NCI-H345 (cell line): ENCODE results near the gene KCNIP3.
"Not testable (repeated sequence)": the region's sequence is repeated elsewhere in the genome, so short reads cannot be mapped to it uniquely, and the experiment has no call there.

ENCODE experiments used
- DNase-seq: peaks from one replicate; lab custom pipeline; 2025; lab: John Stamatoyannopoulos, UW

Gene KCNIP3

DNA sequence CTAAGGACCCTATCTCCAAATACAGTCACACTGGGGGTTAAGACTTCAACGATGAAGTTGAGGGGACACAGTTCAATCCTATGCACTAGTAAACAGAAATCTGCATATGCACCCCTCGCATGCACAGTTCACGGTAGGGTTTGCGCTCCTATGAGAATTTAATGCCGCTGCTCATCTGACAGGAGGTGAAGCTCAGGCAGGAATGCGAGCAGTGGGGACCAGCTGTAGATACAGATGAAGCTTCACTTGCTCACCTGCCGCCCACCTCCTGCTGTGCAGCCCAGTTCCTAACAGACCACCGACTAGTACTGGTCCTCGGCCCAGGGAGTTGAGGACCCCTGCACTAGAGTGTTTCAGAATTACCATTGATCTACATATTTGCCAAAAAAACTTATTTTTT lies 65.3 kb downstream of the KCNIP3 start:
- no peak for DNase-seq

DNA sequence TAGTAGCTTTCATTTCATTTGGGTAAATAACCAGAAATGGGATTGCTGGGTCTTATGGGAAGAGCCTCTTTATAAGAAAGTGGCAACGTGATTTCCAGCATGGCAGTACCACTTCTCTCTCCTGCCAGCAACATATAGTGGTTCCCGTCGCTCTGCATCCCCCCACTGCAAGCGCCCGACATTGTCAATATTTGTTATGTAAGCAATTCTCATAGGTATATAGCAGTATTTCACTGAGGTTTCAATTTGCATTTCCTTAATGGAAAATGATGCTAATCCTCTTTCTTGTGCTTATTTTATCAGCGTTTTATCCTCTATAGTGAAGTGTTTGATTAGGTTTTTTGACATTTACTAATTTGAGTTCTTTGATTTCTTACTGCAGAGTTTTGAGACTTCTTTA lies 69.4 kb downstream of the KCNIP3 start:
- no peak for DNase-seq

DNA sequence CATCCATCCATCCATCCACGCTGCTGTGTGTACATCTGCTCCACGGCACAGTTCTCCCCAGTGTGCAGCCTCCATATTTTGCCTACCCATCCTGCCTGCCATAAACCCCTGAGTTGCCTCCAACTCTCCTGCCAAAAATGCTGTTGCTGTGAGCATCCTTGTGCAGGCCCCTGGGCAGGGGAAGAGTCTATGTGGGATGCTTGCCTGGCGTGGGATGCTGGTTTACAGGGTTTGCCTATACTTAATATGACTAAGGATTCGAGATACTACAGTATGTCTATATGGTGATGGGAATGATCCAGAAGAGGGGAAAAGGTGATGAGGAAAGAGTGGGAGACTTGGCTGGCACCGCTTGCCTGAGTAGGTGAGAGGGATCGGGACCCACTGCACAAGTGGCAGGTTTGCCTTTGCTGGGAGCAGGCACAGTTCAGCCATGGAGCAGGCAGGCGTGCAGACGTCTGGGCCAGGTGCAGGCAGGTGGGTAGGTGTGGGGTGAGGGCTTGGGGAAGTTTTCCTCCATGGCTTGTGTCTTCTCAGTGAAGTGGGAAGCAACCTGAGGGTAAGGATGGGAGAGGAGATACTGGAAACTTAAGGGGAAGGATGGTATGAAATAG lies 75.2 kb downstream of the KCNIP3 start:
- DNase-seq: no peak

DNA sequence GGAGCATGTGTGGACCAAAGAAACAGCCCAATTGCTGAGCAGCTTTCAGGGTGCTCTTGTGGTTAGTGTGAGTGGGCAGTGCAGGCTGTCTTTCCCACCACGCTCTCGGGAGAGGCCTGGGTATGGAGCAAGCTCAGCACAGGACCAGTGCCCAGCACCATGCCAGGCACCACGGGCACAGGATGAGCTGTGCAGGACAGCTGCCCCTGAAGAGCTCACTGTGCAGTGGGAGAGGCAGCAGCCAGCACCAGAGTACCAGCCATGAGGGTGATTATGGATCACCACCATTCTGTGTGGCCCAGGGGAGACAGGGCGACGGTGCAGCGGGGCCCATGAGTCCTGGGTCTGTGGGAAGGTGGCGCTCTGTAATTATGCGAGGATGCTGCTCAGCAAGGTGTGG lies 75.7 kb downstream of the KCNIP3 start:
- DNase-seq: no peak

DNA sequence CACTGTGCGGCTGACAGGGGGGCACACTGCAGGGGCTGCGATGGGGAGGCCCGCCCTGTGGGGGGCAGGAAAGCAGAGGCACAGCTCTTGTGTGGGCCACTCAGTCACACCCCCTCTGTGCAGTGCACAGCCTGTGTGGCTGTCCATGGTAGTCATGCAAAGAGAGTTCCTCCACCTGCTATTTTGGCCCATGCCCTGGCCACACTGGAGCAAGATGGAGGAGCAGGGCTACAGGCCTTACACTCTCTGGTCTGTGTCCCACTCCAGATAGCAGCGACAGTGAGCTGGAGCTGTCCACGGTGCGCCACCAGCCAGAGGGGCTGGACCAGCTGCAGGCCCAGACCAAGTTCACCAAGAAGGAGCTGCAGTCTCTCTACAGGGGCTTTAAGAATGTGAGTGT lies 76.9 kb downstream of the KCNIP3 start:
- DNase-seq: no peak

DNA sequence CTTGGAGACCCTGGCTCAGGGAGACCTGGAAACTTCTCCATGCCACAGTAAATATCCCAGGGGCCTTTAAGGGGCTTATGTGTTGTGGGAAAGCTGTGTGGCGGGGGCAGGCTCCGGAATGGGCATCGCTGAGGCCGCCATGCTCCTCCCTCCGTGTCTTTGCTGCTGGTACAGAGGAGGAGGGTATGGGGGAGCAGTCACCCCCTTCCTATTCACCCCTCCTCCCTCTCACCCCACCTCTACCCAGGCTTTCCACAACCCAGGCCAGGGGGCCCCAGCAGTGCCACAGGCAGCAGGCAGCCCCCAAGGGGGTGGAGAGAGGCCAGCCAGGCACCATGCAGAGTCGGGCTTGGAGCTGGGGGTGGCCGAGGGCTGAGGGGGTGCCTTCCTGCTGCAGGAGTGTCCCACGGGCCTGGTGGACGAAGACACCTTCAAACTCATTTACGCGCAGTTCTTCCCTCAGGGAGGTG lies 77.3 kb downstream of the KCNIP3 start:
- no peak for DNase-seq

DNA sequence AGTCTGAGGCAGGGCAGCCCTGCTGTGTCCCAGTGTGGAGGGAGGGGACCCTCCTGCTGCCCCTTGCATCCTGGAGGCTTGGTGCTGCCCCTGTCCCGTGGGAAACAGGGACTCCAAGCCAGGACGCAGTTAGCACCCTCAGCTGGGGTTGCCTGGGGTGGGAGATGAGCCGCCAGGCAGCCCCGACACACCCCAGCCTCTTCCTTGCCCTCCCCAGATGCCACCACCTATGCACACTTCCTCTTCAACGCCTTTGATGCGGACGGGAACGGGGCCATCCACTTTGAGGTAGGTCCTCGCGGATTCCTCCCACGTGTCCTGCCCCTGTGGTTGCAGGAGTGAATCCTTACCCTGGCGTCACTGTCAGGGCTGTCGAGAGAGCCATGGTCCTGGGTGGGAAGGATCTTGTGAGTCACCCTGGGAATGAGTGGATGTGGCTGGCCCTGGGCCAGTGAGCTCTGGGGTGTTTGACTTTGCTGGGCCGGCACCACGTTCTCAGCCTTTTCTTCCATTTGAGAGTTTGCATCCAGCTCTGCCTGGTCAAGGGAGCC lies 77.8 kb downstream of the KCNIP3 start:
- no peak for DNase-seq

DNA sequence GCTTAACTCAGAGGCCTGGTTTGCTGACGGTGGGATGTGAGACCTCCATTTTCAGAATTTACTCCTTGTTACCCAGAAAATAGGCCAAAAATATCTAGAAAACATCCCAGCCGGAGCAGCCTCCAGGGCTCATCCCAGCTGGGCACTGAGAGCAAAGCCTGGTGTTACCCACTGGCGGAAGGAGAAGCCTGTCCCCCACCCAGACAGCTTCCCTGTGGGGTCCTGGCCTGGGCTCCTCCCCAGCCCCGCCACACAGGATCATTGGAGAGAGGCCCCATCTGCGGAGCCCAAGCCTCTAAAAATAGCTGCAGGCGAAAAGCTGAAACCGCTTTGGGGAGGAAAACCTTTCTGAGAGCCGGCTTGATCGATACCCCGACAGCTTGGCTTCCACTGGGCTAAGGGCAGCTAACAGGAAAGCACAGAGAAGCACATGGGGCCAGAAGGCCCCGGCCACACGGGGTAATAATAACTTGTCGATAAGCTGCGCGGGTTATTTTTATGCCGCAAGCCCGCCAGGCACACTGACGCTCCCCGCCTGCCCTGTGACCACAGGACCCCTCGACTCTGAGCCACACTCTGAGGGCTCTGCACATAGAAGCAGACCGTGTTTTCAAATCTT lies 78.5 kb downstream of the KCNIP3 start:
- no peak for DNase-seq

DNA sequence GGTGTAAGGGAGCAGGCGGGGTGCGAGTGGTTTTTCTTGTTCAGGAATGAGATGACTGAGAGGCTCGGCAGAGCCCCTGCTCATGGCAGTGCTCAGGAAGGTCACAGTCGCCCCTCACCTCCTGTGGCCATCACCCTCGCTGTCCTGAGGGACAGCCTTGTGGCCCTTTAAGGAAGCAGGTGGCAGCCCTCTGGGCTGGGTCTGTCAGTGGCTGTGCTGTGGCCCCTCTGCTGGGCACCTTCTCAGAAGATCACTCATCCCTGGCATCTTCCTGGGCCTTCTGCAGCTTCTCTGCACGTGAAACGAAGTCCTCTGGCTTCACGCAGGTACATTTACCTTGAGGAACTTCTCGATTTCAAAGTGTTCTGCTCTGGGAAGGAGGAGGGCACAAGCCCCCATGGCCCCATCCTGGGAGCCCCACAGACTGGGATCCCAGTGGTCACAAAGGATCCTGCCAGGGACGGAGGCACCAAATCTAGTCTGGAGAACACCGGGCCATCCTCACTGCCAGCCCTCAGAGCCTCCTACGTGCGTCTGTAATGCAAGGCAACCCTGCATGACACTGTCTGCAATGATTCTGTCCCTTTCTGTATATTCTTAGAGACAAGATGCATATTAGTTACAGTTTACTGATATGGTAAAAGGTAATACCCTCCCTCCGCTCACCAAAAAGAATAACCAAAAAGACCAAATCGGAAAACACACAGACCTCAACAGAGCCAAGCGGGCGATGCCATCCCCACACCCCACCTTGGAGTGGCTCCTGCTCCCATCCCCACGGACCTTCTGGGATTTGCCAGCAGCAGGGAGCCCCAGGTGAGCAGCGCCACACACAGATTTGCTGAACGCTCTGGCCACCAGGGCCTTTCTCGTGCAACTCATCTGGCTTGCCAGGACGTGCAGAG lies 79.4 kb downstream of the KCNIP3 start:
- no peak for DNase-seq

DNA sequence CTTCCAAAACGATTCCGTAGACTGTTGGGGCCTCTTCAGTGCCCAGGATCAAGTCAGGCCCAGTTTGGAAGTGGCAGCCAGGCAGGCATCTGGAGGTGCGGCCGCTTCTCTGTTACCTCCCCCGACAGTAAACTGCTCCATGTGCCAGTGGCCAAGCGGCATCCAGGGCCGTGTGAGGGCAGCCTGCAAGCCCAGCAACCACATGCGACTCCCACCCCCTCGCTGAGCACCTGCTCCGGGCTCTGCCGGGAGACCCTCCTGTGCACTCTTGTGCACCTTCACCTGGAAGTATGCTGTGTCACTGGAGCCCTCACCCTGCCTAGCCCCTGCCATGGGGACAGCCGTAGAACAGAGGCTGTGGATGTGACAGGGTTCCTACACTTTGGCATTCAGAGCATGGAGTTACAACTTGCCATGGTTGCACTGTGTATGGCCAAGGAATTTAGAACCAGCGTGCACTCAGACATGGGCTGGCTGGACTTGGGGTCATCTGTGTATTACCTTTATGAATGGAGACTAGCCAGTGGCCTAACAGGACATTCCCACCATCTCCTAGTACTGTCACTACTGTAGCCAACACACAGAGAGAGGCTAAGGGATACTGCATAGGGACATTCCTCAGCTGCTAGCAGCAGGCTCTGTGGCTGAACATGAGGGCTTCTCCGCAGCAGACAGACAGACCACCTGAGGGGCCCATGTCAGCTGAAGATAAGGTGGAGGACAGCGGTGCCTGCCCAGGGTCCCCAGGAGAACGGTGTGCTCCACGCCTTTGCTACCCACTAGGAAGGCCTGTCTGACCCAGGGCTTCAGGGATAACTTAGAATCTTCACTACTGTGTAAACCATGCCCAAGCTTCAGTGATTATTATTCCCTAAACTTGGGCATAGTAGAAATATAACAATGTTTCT lies 80.3 kb downstream of the KCNIP3 start:
- no peak for DNase-seq

DNA sequence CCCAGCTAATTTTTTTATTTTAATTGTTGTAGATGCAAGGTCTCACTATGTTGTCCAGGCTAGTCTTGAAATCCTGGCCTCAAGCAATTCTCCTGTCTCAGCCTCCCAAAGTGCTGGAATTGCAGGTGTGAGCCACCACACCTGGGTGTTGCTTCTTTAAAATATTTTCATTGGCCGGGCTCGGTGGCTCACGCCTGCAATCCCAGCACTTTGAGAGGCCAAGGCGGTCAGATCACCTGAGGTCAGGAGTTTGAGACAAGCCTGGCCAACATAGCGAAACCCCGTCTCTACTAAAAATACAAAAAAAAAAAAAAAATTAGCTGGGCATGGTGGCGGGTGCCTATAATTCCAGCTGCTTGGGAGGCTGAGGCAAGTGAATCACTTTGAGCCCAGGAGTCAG lies 81.1 kb downstream of the KCNIP3 start:
- DNase-seq: not testable (repeated sequence)

DNA sequence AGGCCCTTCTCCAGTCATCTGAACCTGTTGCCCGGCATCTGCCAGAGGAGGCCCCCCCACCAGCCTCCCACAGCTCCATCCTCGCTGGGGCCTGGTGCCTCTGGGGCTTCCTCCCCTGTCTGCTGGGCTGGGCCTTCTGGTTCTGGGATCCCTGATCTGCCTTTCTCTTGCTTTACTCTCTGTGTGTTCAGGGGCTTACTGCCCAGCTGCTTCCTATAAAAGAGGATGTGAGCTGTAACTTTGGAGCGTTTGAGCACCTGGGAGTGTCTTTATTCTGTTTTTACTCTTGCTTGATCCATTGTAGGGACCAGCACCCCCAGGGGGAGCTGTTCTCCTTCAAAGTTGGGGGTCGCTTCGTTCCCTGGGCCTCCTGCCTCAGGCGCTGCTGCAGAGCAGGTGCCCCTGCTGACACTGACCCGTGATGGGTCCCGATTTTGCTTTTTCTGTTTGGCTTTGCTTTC lies 82.3 kb downstream of the KCNIP3 start:
- no peak for DNase-seq

DNA sequence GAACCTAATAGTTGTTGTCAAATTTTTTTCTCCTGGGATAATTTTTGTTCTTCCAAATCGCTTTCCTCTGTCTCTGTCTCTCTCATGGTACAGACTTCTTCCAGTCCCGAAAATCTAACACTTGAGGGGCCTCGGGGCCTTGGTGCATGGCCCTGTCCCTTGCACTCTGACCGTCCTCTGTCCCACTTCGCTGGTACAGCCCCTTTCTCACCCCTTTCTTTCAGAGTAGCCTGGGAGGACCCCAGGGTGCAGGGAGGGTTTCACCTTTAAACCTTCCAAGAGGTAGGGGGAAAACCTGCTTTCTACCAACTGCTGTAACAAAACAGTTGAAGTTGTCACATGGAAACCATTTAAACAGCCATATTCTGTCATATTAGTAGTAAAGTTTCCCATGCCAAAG lies 83.1 kb downstream of the KCNIP3 start:
- no peak for DNase-seq

DNA sequence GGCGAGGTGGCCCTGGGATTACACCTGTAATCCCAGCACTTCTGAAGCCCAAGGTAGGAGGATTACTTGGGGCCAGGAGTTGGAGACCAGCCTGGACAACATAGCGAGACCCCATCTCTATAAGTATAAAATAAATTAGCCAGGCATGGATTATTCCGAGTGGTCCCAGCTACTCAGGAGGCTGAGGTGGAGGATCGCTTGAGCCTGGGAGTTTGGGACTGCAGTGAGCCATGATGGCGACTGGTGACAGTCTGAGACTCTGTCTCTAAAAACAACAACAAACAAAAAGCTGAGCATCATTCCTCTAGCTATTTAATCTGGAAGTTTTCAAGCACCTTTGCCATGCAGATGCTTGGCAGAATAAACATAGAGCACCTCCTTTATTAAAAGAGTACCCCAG lies 83.6 kb downstream of the KCNIP3 start:
- no peak for DNase-seq

DNA sequence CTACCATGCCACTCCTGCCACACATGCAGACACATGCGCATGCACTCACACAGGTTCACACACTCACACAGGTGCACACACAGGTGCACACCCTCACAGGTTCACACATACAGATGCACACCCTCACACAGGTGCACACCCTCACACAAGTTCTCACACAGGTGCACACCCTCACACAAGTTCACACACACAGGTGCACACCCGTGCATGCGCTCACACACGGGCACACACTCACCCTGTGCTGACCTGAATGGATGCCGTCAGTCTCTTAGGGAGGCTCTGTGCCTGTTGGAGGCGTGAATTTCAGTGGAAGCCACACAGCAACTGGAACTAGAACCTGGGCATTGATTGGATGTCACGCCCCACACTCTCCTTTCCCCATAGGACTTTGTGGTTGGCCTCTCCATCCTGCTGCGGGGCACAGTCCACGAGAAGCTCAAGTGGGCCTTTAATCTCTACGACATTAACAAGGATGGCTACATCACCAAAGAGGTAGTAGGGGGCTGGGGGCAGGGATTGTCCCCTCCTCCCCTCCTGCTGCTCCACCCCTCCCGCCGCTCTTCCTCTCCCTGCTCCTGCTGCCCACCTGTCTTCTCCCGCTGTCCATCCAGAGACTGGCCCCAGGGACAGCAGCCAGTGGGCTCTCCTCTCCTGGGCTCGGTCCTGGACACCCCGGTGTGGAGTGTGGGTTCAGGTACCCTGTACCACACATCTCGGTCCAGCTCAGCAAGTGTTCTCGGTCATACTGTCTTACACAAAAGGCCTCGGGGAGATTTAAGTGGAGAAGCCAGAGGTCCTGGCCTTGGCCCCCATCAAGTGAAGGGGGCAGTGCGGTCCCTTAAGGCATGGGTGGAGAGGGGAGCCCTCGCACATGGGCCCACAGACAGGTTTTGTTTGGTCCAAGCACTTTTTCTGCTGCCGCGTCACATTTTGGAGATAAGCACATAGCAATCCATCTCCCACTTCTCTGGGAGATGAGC lies 84.4 kb downstream of the KCNIP3 start:
- DNase-seq: no peak

DNA sequence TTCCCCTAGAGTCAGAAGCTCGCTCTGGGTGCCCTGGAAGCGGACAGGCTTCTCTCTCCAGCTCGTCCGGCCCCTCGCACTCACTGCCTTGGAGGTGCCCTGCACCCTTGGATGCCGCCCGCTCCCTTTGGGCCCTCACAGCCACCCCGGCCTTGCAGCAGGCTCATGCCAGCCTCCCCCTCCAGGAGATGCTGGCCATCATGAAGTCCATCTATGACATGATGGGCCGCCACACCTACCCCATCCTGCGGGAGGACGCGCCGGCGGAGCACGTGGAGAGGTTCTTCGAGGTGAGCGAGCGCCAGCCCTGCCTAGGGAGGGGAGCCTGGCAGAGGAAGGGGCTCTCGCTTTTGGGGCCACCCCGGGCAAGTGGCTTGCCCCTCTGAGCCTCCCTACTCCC lies 85.0 kb downstream of the KCNIP3 start:
- DNase-seq: no peak

DNA sequence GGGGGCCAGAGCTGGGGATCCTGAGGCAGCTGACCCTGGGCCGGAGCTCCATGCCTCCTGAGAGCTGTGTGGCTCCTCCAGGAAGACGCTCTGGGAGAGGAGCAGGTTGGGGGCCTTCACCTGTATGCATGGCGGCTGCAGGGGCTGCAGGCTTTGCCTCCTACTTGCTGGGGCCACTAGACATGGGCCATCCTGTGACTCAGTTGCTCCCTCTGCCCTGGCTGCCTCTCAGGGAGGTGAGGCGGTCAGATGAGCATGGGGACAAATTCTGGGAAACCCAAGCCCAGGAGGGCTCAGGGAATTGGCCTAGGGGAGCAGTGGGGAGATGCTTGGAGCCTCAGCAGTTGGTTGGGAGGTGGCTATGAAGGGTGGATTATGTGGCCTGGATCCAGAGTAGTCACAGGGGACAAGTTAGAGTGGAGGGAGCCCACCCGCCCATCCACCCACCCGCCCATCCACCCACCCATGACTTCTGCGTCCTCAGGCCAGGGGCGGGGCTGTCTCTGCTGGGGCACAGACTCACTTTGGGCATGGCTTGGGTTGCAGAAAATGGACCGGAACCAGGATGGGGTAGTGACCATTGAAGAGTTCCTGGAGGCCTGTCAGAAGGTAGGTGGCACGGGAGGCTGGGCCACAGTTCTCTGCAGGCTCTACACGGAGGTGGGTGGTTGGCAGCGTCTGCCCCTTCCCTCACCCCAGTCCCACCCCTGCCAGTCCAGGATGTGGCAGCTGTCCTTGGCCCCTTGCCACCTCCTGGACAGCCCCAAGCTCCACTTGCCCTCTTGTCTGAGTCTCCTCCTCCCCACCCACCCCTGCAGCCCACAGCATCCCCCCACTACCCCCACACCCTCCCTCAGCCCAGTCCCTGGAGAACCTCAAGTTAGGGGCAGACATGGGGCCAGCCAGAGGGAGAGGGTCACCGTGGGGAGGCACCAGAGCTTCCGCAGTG lies 85.8 kb downstream of the KCNIP3 start:
- DNase-seq: no peak

DNA sequence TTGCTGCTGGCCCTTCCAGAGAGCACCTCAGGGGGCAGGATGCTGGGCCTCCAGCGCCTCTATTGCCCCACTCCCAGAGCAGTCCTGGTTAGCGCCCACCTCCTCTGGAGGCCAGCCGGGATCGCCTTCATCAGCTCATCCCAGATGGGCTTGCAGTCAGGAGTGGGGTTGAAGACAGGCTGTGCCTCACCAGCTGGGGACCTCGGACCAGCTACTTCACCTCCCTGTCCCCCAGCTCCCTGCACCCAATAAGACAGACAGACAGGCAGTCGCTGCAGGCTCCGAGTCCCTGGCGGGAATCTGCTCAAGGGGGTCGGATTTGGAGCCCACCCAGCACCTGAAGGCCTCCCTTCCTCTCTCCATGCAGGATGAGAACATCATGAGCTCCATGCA lies 86.5 kb downstream of the KCNIP3 start:
- DNase-seq: no peak

DNA sequence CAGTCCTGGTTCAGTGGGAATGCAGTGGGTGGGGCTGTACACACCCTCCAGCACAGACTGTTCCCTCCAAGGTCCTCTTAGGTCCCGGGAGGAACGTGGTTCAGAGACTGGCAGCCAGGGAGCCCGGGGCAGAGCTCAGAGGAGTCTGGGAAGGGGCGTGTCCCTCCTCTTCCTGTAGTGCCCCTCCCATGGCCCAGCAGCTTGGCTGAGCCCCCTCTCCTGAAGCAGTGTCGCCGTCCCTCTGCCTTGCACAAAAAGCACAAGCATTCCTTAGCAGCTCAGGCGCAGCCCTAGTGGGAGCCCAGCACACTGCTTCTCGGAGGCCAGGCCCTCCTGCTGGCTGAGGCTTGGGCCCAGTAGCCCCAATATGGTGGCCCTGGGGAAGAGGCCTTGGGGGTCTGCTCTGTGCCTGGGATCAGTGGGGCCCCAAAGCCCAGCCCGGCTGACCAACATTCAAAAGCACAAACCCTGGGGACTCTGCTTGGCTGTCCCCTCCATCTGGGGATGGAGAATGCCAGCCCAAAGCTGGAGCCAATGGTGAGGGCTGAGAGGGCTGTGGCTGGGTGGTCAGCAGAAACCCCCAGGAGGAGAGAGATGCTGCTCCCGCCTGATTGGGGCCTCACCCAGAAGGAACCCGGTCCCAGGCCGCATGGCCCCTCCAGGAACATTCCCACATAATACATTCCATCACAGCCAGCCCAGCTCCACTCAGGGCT lies 87.9 kb downstream of the KCNIP3 start:
- DNase-seq: no peak
